HG02981 (cell line): ENCODE data around the gene MAP3K10.
"Not testable (repeated sequence)": the region's sequence is repeated elsewhere in the genome, so short reads cannot be mapped to it uniquely, and the experiment has no call there.

Experiments
- ATAC-seq: cut with Tn5 transposase; IDR thresholded peaks from one replicate; pipeline ENCODE4 v1.9.1; 2021; ENCODE audit warnings: mild to moderate bottlenecking, moderate library complexity; ENCODE audit not compliant: unreplicated experiment

The MAP3K10 gene

DNA sequence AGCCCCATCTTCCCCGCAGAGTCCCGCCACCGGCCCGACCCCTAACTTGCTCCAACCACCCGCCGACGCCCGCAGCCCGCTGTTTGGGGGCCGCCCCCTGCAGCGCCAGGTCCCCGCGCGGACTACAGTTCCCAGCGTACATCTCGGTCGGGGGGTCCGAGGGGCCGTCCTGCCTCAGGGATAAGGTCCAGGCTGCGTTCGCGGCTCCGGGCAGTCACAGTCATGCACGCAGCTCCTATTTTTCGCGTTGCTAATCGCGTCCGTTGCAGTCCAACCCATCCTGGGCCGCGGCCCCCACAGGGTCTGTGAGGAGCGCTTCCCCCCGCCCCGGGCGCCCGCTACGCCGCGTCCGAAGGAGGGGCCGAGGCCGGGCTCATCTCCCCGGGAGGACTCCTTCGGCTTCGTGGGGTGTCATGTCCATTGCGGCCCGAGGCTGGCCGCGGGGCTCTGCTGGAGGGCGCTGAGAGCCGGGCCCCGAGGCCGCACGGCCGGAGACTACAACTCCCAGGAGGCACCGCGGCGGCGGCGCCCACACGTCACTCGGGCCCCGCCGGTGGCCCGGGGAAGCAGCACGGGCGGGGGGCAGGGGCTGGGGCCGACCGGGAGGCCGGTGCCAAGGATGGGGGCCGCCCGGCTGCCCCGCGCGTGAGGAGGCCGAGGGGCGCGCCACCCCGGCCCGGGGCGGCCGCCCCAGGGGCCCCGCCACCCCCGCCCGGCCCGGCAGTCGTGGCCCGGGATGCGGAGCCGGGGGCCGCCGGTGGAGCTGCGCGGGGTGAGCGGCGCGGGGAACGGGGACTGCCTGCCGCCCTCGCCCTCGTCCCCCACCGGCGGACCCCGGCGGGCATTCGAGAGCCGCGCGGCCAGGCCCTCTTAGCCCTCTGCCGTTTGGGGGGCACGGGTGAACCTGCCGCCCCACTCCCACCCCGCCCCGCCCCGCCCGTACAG lies at the start of gene MAP3K10:
TSS of gene MAP3K10 (plus strand) at position 536 of the 945 bp plus-strand sequence. CDS start 606 bp downstream, outside the sequence.
- ATAC-seq, result peak; percentile 67

DNA sequence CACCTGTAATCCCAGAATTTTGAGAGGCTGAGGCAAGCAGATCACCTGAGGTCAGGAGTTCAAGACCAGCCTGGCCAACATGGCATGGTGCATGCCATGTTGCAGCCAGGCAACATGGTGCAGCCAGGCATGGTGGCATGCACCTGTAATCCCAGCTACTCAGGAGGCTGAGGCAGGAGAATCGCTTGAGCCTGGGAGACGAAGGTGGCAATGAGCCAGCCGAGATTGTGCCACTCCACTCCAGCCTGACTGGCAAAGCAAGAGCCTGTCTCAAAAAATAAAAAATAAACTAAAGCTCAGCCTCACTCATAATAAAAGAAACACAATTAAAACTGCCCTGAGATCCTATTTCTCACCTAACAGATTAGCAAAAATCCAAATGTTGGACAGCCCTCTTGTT lies 49.7 kb upstream of the MAP3K10 start:
- ATAC-seq, result no peak

DNA sequence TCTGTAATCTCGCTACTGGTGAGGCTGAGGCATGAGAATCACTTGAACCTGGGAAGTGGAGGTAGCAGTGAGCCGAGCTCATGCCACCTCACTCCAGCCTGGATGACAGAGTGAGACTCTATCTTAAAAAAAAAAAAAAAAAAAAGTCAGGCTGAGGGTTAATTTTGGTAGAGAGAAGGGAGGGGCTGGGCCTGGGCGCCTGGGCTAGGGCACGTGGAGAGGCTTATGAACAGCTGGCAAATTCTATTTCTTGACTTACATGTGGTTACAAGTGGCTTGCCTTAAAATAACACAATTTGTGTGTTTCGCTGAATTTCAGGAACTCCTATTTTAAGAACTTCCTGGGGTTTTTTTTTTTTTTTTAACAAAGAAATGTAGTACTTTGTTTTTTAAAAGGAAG lies 47.6 kb upstream of the MAP3K10 start:
- peak; percentile 69 for ATAC-seq

DNA sequence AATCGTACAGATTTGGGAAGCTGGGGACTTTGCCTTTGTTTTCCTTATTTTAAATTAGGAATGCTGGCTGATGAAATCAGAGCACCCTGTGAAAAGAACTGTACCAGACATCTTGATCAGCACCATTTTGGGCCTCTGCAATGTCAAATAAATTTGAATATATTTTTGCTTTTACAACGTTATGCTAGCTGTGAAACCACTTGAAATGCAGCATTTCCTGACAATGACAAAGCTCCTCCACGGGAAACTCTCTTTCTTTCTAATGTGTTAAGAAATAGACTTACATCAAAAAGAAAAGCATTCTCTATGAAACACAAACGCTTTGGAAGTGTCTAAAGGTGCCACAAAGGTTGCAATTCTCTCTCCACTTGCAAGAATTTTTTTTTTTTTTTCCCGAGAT lies 47.1 kb upstream of the MAP3K10 start:
- no peak for ATAC-seq

DNA sequence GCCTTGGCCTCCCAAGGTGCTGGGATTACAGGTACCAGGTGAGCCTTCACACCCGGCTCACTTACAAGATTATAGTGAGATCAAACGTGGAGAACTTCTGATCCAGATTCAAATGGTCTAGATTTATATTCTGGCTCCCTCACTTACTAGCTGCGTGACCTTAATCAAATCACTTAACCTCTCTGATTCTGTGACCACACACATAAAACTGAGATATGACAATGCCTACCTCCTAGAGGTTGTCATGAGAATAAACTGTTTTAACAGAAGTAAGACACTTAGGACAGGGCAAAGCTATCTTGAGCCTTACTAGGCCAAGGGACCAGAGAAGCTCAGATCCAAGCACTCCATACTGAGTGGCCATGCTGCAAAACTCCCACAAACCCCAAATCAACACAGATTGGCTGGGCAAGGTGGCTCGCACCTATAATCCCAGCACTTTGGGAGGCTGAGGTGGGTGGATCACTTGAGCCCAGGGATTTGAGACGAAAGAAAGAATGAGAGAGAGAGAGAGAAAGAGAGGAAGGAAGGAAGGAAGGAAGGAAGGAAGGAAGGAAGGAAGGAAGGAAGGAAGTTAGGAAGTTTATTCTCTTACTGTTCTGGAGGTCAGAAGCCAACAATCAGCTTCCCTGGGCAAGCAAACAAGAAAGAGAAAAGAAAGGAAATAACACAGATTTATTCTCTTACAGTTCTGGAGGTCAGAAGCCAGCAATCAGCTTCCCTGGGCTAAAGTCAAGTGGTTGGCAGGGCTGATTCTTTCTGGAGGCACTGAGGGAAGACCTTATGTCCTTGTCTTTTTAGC lies 46.1 kb upstream of the MAP3K10 start:
- no peak for ATAC-seq

DNA sequence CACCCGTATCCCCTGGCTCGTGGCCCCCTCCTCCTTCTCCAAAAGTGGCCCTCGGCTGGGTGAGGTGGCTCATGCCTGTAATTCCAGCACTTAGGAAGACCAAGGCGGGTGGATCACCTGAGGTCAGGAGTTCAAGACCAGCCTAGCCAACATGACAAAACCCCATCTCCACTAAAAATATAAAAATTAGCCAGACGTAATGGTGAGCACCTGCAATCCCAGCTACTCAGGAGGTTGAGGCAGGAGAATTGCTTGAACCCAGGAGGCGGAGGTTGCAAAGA lies 45.5 kb upstream of the MAP3K10 start:
- ATAC-seq, result not testable (repeated sequence)

DNA sequence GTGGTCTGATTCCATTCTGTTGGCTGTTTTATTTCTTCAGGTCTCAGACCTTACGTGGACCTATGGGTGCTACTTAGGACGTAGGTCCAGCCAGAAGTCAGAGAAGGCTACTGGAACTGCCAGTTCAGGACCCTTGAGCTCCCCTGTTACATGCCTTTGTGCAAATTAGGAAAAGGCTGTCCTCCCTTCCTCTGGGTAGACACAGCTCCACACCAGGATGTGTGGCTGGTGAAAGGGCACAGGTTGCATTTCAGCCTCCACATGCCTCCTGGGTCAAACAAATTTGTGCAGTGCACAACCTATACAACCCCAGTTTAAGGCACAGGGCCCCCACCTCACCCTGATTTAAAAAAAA lies 43.9 kb upstream of the MAP3K10 start:
- ATAC-seq, result no peak

DNA sequence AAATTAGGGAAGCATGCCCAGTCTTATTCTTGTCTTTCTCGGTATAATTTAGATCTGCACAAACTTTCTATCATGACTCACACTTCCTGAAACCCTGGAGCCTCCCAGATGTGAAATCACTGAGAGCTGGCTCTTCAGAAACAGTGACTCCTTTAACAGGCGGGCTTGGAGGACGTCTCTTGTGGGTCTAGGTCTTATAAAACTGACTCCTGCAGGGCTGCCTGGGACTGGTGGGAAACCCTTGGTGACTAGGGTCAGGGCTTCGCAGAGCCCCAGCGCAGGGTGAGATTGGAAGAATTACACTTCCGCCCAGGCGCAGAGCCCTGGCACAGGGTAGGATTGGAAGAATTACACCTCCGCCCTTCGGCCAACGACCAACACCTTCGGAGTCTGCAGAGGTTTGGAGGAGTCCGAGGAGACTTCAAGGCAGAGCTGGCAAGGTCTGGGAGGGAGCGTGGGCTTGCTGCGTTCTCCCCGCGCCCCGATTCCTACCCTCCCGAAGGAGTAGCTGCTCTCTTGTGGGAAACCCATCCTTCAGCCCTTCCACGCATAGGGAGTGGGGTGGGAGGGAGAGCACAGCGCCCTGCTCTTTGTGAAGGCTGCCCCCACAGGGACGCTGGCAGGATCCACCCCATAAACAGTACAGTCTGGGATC lies 43.4 kb upstream of the MAP3K10 start:
- ATAC-seq, result no peak

DNA sequence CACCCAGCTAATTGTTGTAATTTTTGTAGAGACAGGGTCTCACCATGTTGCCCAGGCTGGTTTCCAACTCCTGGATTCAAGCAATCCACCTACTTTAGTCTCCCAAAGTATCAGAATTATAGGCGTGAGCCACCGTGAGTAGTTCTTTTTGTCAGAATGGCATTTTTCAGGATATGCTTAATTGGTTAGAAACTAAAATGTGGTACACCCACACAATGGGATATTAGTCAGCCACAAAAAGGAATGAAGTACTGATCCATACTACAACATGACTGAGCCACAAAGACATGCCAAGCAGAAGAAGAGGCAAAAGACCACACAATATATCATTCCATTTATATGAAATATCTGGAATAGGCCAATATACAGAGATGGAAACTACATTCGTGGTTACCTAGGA lies 41.7 kb upstream of the MAP3K10 start:
- ATAC-seq, result no peak

DNA sequence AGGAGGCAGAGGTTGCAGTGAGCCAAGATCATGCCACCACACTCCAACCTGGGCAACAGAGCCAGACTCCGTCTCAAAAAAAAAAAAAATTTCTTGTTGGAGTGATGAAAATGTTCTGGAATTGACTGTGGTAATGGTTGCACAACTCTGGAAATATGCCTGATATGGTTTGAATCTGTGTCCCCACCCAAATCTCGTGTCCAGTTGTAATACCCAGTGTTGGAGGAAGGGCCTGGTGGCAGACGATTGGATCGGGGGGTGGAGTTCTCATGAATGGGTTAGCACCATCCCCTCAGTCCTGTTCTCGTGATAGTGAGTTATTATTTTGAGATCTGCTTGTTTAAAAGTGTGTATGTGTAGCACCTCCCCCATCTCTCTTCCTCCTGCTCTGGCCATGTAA lies 41.1 kb upstream of the MAP3K10 start:
- ATAC-seq, result no peak

DNA sequence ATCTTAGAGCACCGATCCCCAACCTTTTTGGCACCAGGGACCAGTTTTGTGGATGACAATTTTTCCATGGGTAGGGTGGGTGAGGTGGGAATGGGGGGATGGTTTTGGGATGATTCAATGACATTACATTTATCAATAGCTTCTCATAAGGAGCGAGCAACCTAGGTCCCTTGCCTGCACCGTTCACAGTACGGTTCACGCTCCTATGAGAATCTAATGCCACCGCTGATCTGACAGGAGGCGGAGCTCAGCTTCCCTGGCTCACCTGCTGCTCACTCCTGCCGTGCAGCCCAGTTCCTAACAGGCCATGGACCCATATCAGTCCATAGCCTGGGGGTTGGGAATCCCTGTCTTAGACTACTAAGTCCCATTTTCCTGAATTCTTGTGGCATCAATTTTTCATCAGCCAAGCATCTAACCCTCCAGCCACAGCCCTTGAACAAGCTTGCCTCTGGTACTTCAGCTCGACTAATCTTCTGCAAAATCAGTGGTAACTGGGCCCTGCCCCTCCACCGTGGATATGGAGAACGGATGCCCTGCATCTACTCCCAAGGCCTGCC lies 37.0 kb upstream of the MAP3K10 start:
- no peak for ATAC-seq

DNA sequence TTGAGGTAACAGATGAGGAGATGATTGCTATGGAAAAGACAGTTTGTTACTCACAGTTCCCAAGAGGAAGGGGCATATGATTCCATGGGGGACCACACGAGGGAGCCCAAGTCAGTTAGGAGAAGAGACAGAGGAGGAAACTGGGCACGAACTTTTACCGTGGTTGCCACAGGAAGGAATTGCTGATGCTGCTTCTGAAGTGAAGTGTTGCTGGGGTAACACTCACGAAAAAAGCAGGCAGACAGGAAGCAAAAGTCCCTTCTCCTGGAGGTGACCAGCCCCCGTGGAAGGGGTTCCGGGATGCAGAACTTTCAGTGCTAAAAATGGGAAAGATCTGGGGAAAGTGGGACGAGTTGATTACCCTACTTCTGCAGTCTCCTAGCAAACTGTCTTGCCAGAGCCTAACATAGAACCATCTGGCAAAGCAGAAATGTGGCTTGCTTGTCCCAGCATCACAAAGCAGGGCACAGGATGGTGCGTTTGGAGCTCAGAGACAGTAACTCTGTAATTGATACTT lies 35.4 kb upstream of the MAP3K10 start:
- ATAC-seq, result no peak

DNA sequence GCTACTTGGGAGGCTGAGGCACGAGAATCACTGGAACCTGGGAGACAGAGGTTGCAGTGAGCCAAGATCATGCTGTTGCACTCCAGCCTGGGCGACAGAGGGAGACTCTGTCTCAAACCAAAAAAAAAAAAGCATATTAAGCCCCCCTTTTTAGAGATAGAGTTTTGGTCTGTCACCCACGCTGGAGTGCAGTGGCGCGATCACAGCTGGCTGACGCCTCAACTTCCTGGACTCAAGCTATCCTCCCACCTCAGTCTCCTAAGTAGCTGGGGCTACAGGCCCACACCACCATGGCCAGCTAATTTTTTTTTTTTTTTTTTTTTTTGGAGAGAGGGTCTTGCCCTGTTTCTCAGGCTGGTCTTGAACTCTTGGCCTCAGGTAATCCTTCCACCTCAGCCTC lies 34.2 kb upstream of the MAP3K10 start:
- ATAC-seq, result no peak

DNA sequence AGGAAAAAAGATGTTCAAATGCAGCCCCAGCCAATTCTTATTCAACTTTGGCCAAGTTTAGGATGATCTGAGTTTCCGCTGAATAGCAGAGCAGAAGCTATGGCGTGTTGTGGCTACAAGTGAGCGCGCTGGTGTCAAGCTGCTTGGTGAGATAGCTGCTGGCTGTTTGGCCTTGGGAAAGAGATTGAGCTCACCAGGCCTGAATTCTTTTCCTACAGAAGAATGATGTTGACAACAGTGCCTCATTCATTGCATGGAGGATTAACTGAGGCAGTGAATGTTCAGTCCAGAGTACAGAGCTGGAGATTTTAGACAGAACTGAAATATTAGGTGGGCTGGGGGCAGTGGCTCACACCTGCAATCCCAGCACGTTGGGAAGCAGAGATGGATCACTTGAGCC lies 31.5 kb upstream of the MAP3K10 start:
- no peak for ATAC-seq

DNA sequence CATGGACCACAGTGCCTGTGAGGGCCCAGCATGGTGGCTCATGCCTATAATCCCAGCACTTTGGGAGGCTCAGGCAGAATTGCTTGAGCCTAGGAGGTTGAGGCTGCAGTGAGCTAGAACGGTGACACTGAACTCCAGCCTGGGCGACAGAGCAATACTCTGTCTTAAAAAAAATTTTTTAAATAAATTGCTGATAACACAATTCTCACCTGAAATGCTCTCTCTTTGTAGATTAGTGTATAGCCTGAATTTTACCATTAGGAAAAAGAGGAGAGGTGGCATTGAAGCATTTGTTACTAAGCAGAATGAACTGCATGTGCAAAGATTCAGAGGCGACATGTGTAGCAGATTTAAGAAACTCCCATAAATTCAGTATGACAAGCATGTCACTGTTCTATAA lies 29.1 kb upstream of the MAP3K10 start:
- no peak for ATAC-seq

DNA sequence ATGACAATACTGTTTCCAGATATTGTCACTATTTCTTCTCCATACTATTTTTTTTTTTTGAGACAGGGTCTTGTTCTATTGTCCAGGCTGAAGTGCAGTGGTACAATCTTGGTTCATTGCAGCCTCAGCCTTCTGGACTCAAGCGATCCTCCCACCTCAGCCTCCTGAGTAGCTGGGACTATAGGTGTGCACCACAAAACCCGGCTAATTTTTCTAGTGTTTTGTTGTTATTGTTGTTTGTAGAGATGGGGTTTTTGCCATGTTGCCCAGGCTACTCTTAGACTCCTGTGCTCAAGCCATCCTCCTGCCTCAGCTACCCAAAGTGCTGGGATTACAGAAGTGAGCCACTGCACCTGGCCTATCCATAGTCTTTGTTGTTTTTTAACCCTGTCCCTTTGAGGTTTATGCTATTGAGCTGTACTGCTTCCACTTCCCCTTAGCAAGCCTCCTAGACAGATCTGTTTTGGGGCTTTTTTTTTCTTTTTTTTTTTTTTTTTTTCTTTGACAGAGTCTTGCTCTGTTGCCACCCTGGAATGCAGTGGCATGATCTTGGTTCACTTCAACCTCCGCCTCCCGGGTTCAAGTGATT lies 27.6 kb upstream of the MAP3K10 start:
- no peak for ATAC-seq

DNA sequence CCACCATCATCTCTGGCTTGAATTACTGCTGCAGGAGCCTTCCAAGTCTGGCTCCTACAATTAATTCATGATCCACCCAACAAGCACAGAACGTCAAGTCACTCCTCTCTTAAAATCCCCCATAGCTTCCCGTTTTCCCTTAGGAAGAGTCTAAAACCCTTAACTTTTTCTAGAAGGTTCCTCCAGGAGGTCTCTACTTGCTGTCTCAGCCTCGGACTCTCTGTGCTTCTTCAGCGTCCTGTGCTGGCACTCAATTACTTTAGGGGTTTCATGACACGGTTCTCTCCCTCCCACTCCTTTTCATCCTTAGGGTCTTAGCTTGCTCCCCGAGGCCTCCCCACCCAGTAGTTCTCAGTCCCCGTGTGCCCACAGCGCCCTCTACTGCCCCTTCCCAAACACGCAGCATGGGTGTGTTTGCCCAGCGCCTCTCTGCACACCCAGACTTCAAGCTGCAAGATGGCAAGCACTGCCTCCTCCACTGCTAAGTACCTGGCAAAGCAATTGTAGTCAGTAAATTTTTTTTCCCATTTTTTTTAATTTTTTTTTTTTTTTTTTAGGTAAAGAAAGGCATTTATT lies 25.8 kb upstream of the MAP3K10 start:
- no peak for ATAC-seq

DNA sequence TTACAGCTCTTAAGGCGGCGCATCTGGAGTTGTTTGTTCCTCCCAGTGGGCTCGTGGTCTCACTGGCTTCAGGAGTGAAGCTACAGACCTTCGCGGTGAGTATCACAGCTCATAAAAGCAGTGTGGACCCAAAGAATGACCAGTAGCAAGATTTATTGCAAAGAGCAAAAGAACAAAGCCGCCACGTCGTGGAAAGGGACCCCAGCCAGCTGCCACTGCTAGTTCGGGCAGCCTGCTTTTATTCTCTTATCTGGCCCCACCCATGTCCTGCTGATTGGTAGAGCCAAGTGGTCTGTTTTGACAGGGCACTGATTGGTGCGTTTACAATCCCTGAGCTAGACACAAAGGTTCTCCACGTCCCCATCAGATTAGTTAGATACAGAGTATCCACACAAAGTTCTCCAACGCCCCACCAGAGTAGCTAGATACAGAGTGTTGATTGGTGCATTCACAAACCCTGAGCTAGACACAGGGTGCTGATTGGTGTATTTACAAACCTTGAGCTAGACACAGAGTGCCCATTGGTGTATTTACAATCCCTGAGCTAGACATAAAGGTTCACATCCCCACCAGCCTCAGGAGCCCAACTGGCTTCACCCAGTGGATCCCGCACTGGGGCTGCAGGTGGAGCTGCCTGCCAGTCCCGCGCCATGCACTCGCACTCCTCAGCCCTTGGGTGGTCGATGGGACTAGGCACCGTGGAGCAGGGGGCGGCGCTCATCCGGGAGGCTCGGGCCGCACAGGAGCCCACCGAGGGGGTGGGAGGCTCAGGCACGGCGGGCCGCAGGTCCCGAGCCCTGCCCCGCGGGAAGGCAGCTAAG lies 21.5 kb upstream of the MAP3K10 start:
- not testable (repeated sequence) for ATAC-seq

DNA sequence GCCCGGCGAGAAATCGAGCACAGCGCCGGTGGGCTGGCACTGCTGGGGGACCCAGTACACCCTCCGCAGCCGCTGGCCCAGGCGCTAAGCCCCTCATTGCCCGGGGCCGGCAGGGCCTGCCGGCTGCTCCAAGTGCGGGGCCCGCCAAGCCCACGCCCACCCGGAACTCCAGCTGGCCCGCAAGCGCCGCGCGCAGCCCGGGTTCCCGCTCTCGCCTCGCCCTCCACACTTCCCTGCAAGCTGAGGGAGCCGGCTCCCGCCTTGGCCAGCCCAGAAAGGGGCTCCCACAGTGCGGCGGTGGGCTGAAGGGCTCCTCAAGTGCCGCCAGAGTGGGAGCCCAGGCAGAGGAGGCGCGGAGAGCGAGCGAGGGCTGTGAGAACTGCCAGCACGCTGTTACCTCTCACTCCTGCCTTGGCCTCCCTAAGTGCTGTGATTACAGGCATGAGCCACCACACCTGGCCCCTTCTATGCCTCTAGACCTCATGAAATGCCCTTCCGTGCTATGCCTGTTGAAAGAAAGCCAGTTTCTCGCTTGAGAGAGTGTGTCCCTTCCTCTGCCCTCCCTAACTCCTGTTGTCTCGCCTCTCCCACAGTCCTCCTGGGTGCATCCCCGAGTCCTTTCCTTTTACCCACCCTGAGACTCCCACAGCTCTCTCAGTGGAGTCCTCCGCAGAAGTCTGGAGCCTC lies 20.8 kb upstream of the MAP3K10 start:
- ATAC-seq, result not testable (repeated sequence)
